Upper lobe of left lung (tissue), 6 donors: ENCODE measurements around the gene CFAP58. TPM values are rescaled to one million over a fixed set of nuclear protein-coding genes. Genes with fewer than 3 reads are reported as not detected.
A peak's percentile ranks its signal among the peaks of the same experiment; 100 is the strongest.

Source experiments
- ATAC-seq, 2 donors: fragments of 200-7000 bp; cut with Tn5 transposase; one replicate each; pipeline ENCODE4 v1.9.1; 2022; ENCODE audit warnings: mild to moderate bottlenecking in 2 of 2, moderate library complexity in 2 of 2; ENCODE audit not compliant: low FRiP score in 2 of 2
- DNase-seq, 2 donors: peaks; one replicate each; pipeline ENCODE4 v3.0.0-alpha.2; 2019 to 2020
- H3K27ac ChIP-seq, 4 donors: fragments of 200-600 bp; sonication (generic); one replicate each; pipeline ENCODE4 v1.5.1; 2016 to 2019
- H3K27me3 ChIP-seq, 4 donors: fragments of 200-600 bp; sonication (generic); one replicate each; pipeline ENCODE4 v1.5.1; 2017 to 2019
- H3K36me3 ChIP-seq, 4 donors: fragments of 200-600 bp; sonication (generic); one replicate each; pipeline ENCODE4 v1.5.1; 2016 to 2019
- H3K4me1 ChIP-seq, 4 donors: fragments of 200-600 bp; sonication (generic); one replicate each; pipeline ENCODE4 v1.5.1; 2018 to 2019
- H3K4me3 ChIP-seq, 4 donors: fragments of 200-600 bp; sonication (generic); one replicate each; pipeline ENCODE4 v1.5.1; 2017 to 2019; ENCODE audit warnings: mild to moderate bottlenecking in 2 of 4, moderate library complexity in 1 of 4
- H3K9me3 ChIP-seq, 4 donors: fragments of 200-600 bp; sonication (generic); one replicate each; pipeline ENCODE4 v1.5.1; 2018 to 2019
- EP300 ChIP-seq, 4 donors: sonication (generic); formaldehyde crosslinking; IDR thresholded peaks; one replicate each; pipeline ENCODE4 v1.5.1; 2017; ENCODE audit warnings: antibody characterized with exemption in 4 of 4, control low read depth in 2 of 4
- POLR2A ChIP-seq, 4 donors: fragments of 450-650 bp; IDR thresholded peaks; one replicate each; pipeline ENCODE4 v1.5.1; 2016 to 2017; ENCODE audit warnings: antibody characterized with exemption in 4 of 4, mild to moderate bottlenecking in 2 of 4
- POLR2AphosphoS5 ChIP-seq, 2 donors: sonication (generic); formaldehyde crosslinking; IDR thresholded peaks; one replicate each; pipeline ENCODE4 v1.5.1; 2017; ENCODE audit warnings: antibody characterized with exemption in 2 of 2
- WGBS, 2 donors: methylation state at CpG; one replicate each; pipeline ENCODE4 v1.1.5; 2017 to 2018; 5-methylcytosine and 5-hydroxymethylcytosine counted together
- total RNA-seq, 6 donors: library from RNA; depleted of rRNA in 4 of 6; stranded (reverse); fragments of >200 nt in 4 of 6; gene quantifications; one replicate each; pipeline versions ENCODE4 v1.1.0 to v1.2.1, GENCODE V29; 2016 to 2021
- TF ChIP-seq, protein P1 (sequence below), 6 experiments: fragments of 450-650 bp in 4 of 6; fragments of 200-600 bp in 2 of 6; sonication (generic) in 2 of 6; IDR thresholded peaks; one replicate each; pipeline ENCODE4 v1.5.1; 2016 to 2019; ENCODE audit warnings: antibody characterized with exemption in 6 of 6
- donor health status: DM: no; HTN: no; CAD: no; lungs with moderate emphysema.
- donor health status: DM: no; HTN: yes; CAD: no; lungs with severe emphysema.

The CFAP58 gene
- total RNA-seq, 6 donors from 2014 or later = 0.14 to 11.0 (median 1.0) TPM

DNA sequence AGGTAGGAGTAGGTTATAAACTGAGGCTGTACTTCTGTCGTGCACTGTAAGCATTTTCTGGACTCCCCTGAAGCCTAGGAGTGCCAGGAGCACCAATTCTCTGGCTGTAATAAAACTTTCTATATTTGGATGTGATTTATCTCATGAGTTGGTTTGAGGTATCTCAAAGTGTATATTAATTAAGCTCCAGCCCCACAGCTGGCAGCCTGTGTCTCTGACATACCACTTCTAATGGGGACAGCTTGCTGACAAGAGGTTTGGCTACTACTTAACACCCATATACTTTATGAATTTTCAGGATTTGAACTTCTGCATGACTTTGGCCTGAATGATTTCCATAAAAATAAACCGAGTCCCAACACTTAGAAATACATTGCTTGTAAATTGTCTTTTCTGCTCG is 35.2 kb downstream of the CFAP58 start:
- 73 to 81% methylated on average over 3 of the region's 3 CpGs for WGBS, 2 donors
- DNase-seq (no peak), ATAC-seq (no peak)
- Histone ChIP-seq H3K9me3 (no peaks in the 10 kb centered on the region), H3K4me1 (no peaks in the 10 kb centered on the region), H3K27ac (no peak overlapping the region), H3K4me3 (no peak overlapping the region), H3K36me3 (no peaks in the 10 kb centered on the region), H3K27me3 (no peaks in the 10 kb centered on the region)
- TF ChIP-seq POLR2A (IDR thresholded peaks at IDR 0.05) (no peak), EP300 (IDR thresholded peaks at IDR 0.05) (no peak), POLR2AphosphoS5 (IDR thresholded peaks at IDR 0.05) (no peak)
- TF ChIP-seq, protein P1, sequence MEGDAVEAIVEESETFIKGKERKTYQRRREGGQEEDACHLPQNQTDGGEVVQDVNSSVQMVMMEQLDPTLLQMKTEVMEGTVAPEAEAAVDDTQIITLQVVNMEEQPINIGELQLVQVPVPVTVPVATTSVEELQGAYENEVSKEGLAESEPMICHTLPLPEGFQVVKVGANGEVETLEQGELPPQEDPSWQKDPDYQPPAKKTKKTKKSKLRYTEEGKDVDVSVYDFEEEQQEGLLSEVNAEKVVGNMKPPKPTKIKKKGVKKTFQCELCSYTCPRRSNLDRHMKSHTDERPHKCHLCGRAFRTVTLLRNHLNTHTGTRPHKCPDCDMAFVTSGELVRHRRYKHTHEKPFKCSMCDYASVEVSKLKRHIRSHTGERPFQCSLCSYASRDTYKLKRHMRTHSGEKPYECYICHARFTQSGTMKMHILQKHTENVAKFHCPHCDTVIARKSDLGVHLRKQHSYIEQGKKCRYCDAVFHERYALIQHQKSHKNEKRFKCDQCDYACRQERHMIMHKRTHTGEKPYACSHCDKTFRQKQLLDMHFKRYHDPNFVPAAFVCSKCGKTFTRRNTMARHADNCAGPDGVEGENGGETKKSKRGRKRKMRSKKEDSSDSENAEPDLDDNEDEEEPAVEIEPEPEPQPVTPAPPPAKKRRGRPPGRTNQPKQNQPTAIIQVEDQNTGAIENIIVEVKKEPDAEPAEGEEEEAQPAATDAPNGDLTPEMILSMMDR (IDR thresholded peaks at IDR 0.05) = no peak

DNA sequence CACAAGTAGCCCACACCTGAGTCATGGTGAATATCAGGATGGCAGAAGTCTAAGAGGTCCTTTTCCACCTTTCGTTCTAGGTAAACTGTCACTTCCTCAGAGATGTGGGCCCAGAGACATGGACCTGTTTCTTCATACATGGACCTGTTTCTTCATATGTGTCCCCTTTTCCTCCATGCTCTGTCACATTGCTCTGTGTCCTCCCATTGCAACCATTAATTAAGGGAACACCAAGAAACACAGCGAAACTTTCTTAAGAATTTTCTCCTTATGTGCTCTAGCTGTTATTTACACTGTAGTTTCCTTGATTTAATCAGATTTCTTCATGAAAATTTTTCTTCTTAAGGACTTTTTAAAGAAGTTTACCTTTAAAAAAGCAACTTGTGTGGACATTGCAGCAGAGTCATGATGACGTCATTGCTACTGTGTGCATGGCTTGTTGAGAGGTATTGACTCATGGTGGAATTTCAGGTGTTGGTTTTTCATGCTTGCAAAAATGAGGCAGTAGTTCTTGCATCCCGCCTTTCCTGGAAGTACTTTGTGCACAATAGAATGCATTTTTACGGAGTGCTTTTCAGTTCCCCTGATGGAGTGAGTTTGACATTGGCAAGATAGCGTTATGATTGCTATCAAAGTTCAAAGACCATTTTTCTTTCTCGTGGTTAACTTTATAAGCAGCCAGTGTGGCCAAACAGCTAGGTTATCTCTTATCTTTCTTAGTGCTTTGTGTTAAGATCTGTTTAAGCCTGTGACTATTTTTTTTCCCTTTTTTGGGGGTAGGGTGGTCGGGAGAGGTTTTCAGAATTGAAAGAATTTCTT is 37.7 kb downstream of the CFAP58 start:
- ATAC-seq (peak in 1 of 2 donors; percentile 51), DNase-seq (peak in 1 of 2 donors; percentile 65)
- 35 to 38% methylated on average over 8 of the region's 8 CpGs for WGBS, 2 donors
- TF ChIP-seq EP300 (IDR thresholded peaks at IDR 0.05) (peak in 1 of 4 donors; percentile 84), POLR2A (IDR thresholded peaks at IDR 0.05) (no peak), POLR2AphosphoS5 (IDR thresholded peaks at IDR 0.05) (peak in 1 of 2 donors; percentile 13)
- TF ChIP-seq, protein P1 (IDR thresholded peaks at IDR 0.05) = no peak
- Histone ChIP-seq H3K27me3 (no peaks in the 10 kb centered on the region), H3K9me3 (no peaks in the 10 kb centered on the region), H3K36me3 (no peaks in the 10 kb centered on the region), H3K4me1 (no peaks in the 10 kb centered on the region), H3K4me3 (no peak overlapping the region), H3K27ac (no peak overlapping the region)

DNA sequence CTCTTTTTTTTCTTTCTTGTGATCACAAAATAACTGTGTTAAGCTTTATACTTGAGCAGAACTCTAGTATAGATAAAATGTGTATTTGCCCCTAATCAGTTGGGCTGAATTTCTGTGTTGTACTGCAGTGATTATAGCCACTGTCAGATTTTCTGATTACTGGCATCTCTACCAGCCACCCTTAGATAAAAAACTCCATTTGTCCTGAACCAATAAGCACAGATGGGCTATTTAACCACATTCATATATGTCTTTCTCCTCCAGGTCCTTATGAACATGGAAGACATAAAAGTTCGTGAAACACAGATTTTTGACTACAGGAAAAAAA is 38.3 kb downstream of the CFAP58 start:
- WGBS, 2 donors = 52 to 66% methylated on average over 1 of the region's 1 CpG
- no peak for ATAC-seq

DNA sequence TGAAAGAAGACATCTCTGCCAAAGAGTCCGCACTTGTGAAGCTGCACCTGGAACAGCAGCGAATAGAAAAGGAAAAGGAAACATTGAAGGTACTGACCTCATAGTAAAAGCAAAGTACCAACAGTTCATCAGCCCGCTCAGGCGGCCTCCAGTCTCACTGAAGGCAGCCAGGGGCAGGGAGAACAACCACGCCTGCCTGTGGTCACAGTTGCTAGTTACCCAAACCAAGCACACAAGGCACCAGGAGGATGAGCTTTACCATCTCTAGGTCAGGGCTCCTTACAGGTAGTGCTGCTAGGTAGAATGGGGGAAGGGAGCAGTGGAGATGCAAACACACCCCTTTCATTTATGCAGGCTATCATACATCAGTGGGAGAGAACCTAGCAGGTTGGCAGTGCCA is 39.8 kb downstream of the CFAP58 start:
- Histone ChIP-seq H3K4me1 (no peaks in the 10 kb centered on the region), H3K27me3 (no peaks in the 10 kb centered on the region), H3K27ac (no peak overlapping the region), H3K9me3 (no peaks in the 10 kb centered on the region), H3K36me3 (no peaks in the 10 kb centered on the region), H3K4me3 (no peak overlapping the region)
- ATAC-seq (no peak), DNase-seq (no peak)
- TF ChIP-seq, protein P1 (IDR thresholded peaks at IDR 0.05) = no peak
- TF ChIP-seq POLR2A (IDR thresholded peaks at IDR 0.05) (no peak), EP300 (IDR thresholded peaks at IDR 0.05) (no peak), POLR2AphosphoS5 (IDR thresholded peaks at IDR 0.05) (no peak)
- 82 to 95% methylated on average over 5 of the region's 5 CpGs for WGBS, 2 donors

More for the DNA sequence above, 38.3 kb downstream of the CFAP58 start:
- TF ChIP-seq, protein P1 (IDR thresholded peaks at IDR 0.05) = no peak
- TF ChIP-seq POLR2A (IDR thresholded peaks at IDR 0.05) (no peak), POLR2AphosphoS5 (IDR thresholded peaks at IDR 0.05) (no peak), EP300 (IDR thresholded peaks at IDR 0.05) (no peak)
- H3K36me3 ChIP-seq = no peaks in the 10 kb centered on the region
- H3K27me3 ChIP-seq = no peaks in the 10 kb centered on the region
- H3K4me3 ChIP-seq = no peak overlapping the region
- no peaks in the 10 kb centered on the region for H3K4me1 ChIP-seq
- DNase-seq = no peak
- H3K27ac ChIP-seq = no peak overlapping the region
- H3K9me3 ChIP-seq = no peaks in the 10 kb centered on the region

DNA sequence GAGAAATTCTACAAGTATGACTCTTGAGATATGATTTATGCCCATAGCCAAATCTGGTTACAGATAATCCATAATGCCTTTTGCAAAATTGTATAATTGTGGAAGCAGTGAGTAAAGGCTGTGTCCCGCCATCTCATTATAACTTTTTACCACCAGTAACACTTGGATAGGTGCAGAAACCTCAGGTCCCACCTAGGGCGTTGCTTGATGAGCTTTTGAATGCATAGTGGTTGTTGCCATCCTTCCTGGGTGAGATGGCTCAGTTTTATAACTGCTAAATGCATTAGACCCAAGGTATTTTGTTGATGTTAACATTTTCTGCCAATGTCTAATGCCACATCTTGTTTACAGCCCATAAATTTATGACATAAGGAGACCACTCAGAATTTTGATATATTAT is 42.9 kb downstream of the CFAP58 start:
- no peak overlapping the region for H3K27ac ChIP-seq
- TF ChIP-seq, protein P1 (IDR thresholded peaks at IDR 0.05) = no peak
- TF ChIP-seq POLR2A (IDR thresholded peaks at IDR 0.05) = no peak
- no peak for TF ChIP-seq EP300 (IDR thresholded peaks at IDR 0.05)
- no peak for TF ChIP-seq POLR2AphosphoS5 (IDR thresholded peaks at IDR 0.05)
- no peak for ATAC-seq
- 73 to 83% methylated on average over 2 of the region's 2 CpGs for WGBS, 2 donors
- H3K4me1 ChIP-seq = no peaks in the 10 kb centered on the region
- no peaks in the 10 kb centered on the region for H3K36me3 ChIP-seq
- no peak overlapping the region for H3K4me3 ChIP-seq
- H3K27me3 ChIP-seq = no peaks in the 10 kb centered on the region
- no peak for DNase-seq
- H3K9me3 ChIP-seq = no peaks in the 10 kb centered on the region
